Mesenchymal stem cell (in vitro differentiated cells and primary cell): Measurements from ENCODE around the gene CACNA2D3.

ENCODE experiments used
- DNase-seq: peaks from one replicate; pipeline ENCODE4 v3.0.0-alpha.2; 2013
- H2AFZ ChIP-seq: one replicate; pipeline ENCODE4 v1.6.1; 2013; ENCODE audit warnings: low read depth, mild to moderate bottlenecking, control low read depth, inconsistent platforms, low read length, moderate library complexity
- H2AK5ac ChIP-seq: 2 replicates; pipeline ENCODE4 v1.6.1; 2013; ENCODE audit warnings: low read length, moderate library complexity, mild to moderate bottlenecking, inconsistent platforms; ENCODE audit not compliant: severe bottlenecking
- H2BK120ac ChIP-seq: one replicate; pipeline ENCODE4 v1.6.1; 2013; ENCODE audit warnings: low read depth, mild to moderate bottlenecking, inconsistent platforms, low read length, moderate library complexity
- H2BK12ac ChIP-seq, 2 experiments: one replicate each; pipeline ENCODE4 v1.6.1; 2013; ENCODE audit warnings: inconsistent platforms in 2 of 2, low read length in 2 of 2, mild to moderate bottlenecking in 2 of 2, moderate library complexity in 2 of 2, control low read depth in 1 of 2
- H2BK15ac ChIP-seq: one replicate; pipeline ENCODE4 v1.6.1; 2013; ENCODE audit warnings: mild to moderate bottlenecking, low read depth, inconsistent platforms; ENCODE audit not compliant: poor library complexity, severe bottlenecking
- H2BK5ac ChIP-seq: 2 replicates; pipeline ENCODE4 v1.6.1; 2013; ENCODE audit warnings: low read depth, mild to moderate bottlenecking, low read length, control low read depth, inconsistent platforms; ENCODE audit not compliant: poor library complexity, severe bottlenecking
- H3K14ac ChIP-seq, 2 experiments: one replicate each; pipeline ENCODE4 v1.6.1; 2013; ENCODE audit warnings: inconsistent platforms in 2 of 2, low read length in 2 of 2, control low read depth in 1 of 2, mild to moderate bottlenecking in 1 of 2, moderate library complexity in 1 of 2
- H3K18ac ChIP-seq, 2 experiments: one replicate each; pipeline ENCODE4 v1.6.1; 2013; ENCODE audit warnings: inconsistent platforms in 2 of 2, low read length in 2 of 2, control low read depth in 1 of 2, low read depth in 1 of 2, mild to moderate bottlenecking in 1 of 2
- H3K23ac ChIP-seq, 2 experiments: one replicate each; pipeline ENCODE4 v1.6.1; 2013; ENCODE audit warnings: inconsistent platforms in 2 of 2, low read length in 2 of 2, mild to moderate bottlenecking in 2 of 2, moderate library complexity in 2 of 2, control low read depth in 1 of 2
- H3K27ac ChIP-seq: 2 replicates; pipeline ENCODE4 v1.5.1; 2013; ENCODE audit warnings: mild to moderate bottlenecking, moderate library complexity, low read length, control low read depth, inconsistent platforms; ENCODE audit not compliant: poor library complexity, severe bottlenecking
- H3K27me3 ChIP-seq, 2 experiments: 2 replicates each; pipeline versions ENCODE4 v1.6.1 to v1.7.0; 2013; ENCODE audit warnings: low read length in 2 of 2, mild to moderate bottlenecking in 2 of 2, moderate library complexity in 2 of 2, control low read depth in 1 of 2, inconsistent platforms in 1 of 2; ENCODE audit not compliant: control insufficient read depth in 1 of 2, insufficient read depth in 1 of 2
- H3K36me3 ChIP-seq, 2 experiments: 2 replicates each; pipeline versions ENCODE4 v1.6.1 to v1.7.0; 2013; ENCODE audit warnings: low read length in 2 of 2, control low read depth in 1 of 2, inconsistent platforms in 1 of 2, low read depth in 1 of 2, mild to moderate bottlenecking in 1 of 2; ENCODE audit not compliant: insufficient read depth in 2 of 2, control insufficient read depth in 1 of 2
- H3K4ac ChIP-seq, 2 experiments: one replicate each; pipeline ENCODE4 v1.6.1; 2013; ENCODE audit warnings: inconsistent platforms in 2 of 2, low read length in 2 of 2, mild to moderate bottlenecking in 2 of 2, moderate library complexity in 2 of 2, control low read depth in 1 of 2, low read depth in 1 of 2
- H3K4me1 ChIP-seq: 2 replicates; pipeline ENCODE4 v1.6.1; 2013; ENCODE audit warnings: low read depth, low read length, control low read depth; ENCODE audit not compliant: control insufficient read depth, insufficient read depth
- H3K4me2 ChIP-seq: 2 replicates; pipeline ENCODE4 v1.6.1; 2013; ENCODE audit warnings: low read length, mild to moderate bottlenecking, inconsistent platforms; ENCODE audit not compliant: poor library complexity, severe bottlenecking
- H3K4me3 ChIP-seq, 2 experiments: 2 replicates each; pipeline versions ENCODE4 v1.5.1 to v1.7.0; 2013; ENCODE audit warnings: low read length in 2 of 2, mild to moderate bottlenecking in 2 of 2, control low read depth in 1 of 2, low read depth in 1 of 2; ENCODE audit not compliant: insufficient read depth in 1 of 2
- H3K79me1 ChIP-seq: replicated peaks from 2 replicates; pipeline ENCODE4 v1.6.1; 2013; ENCODE audit warnings: mild to moderate bottlenecking, control low read depth, low read length, inconsistent platforms; ENCODE audit not compliant: poor library complexity, severe bottlenecking
- H3K9ac ChIP-seq: 2 replicates; pipeline ENCODE4 v1.7.0; 2013; ENCODE audit warnings: mild to moderate bottlenecking, low read length, moderate library complexity
- H3K9me3 ChIP-seq: 2 replicates; pipeline ENCODE4 v1.7.0; 2013; ENCODE audit warnings: mild to moderate bottlenecking, low read length; ENCODE audit not compliant: control insufficient read depth
- H4K8ac ChIP-seq: one replicate; pipeline ENCODE4 v1.6.1; 2013; ENCODE audit warnings: inconsistent platforms, mild to moderate bottlenecking, low read length, moderate library complexity
- H4K91ac ChIP-seq: one replicate; pipeline ENCODE4 v1.6.1; 2013; ENCODE audit warnings: mild to moderate bottlenecking, low read length, inconsistent platforms
- WGBS: methylation state at CpG from one replicate; pipeline ENCODE4 v1.1.7; 2013; ENCODE audit warnings: mixed read lengths; 5-methylcytosine and 5-hydroxymethylcytosine counted together

The CACNA2D3 gene

DNA sequence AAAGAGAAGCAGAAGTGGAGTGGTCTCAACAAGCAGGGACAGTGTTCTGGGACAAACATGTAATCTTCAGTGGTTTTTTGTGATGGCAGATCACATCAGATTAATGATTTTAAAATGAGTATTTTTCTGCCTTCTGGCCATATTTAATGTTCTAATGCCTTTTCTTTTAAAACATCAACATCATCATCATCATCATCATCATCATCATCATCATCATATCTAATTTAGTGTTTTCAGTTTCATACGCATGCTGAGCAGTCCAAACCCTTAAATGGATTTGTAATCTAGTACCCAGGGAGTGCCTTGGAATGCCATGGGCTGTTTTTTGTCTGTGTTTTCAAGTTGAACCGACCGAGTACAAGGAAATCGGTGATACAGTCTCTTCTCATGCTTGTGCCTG is 68.9 kb downstream of the CACNA2D3 start:
- Histone ChIP-seq H3K27me3 (no peaks in the 10 kb centered on the region), H4K91ac (no peak overlapping the region), H3K79me1 (no peaks in the 10 kb centered on the region), H3K9me3 (no peaks in the 10 kb centered on the region), H2BK15ac (no peak overlapping the region), H3K4me1 (no peaks in the 10 kb centered on the region), H3K36me3 (no peaks in the 10 kb centered on the region), H3K4me3 (no peak overlapping the region), H3K23ac (no peak overlapping the region), H3K18ac (no peak overlapping the region), H3K4ac (no peak overlapping the region), H3K27ac (no peak overlapping the region), H4K8ac (no peak overlapping the region), H2BK12ac (no peak overlapping the region), H2BK120ac (no peak overlapping the region), H3K9ac (no peak overlapping the region), H2BK5ac (no peak overlapping the region), H2AFZ (no peak overlapping the region), H3K14ac (no peak overlapping the region), H2AK5ac (no peak overlapping the region), H3K4me2 (no peak overlapping the region)
- no peak for DNase-seq
- WGBS, result 78% methylated on average over 4 of the region's 4 CpGs

DNA sequence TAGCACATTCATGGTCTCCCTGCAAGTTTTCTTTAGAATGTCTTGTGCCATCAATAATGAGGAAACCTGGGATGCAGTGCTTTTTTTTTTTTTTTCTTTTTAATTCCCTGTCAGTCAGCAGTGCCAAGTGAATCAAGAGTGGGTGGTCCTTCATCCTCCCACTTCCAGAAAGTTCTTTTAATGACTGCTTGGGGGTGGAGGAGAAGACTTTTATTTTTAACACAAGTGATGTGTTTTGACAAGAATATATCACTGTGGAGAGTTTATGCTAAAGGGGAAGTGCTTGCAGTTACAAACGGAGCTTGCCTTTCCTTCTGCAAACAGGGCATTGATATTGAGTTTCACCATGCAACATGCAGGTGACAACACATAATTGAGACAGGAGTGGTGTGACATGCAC is 69.7 kb downstream of the CACNA2D3 start:
- Histone ChIP-seq H3K79me1 (no peaks in the 10 kb centered on the region), H2BK120ac (no peak overlapping the region), H2AK5ac (no peak overlapping the region), H2BK5ac (no peak overlapping the region), H3K9me3 (no peaks in the 10 kb centered on the region), H4K91ac (no peak overlapping the region), H3K14ac (no peak overlapping the region), H3K4me2 (no peak overlapping the region), H3K9ac (no peak overlapping the region), H2BK15ac (no peak overlapping the region), H3K18ac (no peak overlapping the region), H4K8ac (no peak overlapping the region), H2BK12ac (no peak overlapping the region), H3K23ac (no peak overlapping the region), H3K4me1 (no peaks in the 10 kb centered on the region), H3K27ac (no peak overlapping the region), H3K36me3 (no peaks in the 10 kb centered on the region), H3K4ac (no peak overlapping the region), H3K4me3 (no peak overlapping the region), H2AFZ (no peak overlapping the region), H3K27me3 (no peaks in the 10 kb centered on the region)
- WGBS, result 62% methylated on average over 1 of the region's 1 CpG
- DNase-seq, result no peak

DNA sequence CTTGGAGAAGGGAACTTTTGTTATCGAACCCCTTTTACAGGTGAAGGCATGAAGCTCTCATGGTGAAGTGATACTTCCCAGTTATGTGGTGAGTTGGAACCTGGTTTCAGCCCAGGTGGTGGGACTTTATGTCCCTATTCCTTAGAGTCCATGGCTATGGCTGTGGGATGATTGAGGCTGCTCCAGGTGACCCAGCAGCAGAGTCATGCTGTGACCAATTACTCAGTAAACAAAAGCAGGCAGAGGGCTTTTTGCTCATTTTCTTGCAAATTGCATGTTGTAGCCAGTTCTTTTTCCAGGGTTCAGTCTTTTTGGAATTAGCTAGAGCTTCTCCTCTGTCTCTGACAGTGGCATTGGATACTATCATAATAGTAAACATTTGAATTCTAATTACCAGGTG is 70.7 kb downstream of the CACNA2D3 start:
- Histone ChIP-seq H3K36me3 (no peaks in the 10 kb centered on the region), H3K4ac (no peak overlapping the region), H3K4me1 (no peaks in the 10 kb centered on the region), H3K4me3 (no peak overlapping the region), H3K14ac (no peak overlapping the region), H2BK12ac (no peak overlapping the region), H3K27ac (no peak overlapping the region), H3K79me1 (no peaks in the 10 kb centered on the region), H2BK15ac (no peak overlapping the region), H3K9ac (no peak overlapping the region), H2AK5ac (no peak overlapping the region), H3K23ac (no peak overlapping the region), H3K27me3 (no peaks in the 10 kb centered on the region), H3K4me2 (no peak overlapping the region), H4K91ac (no peak overlapping the region), H2BK120ac (no peak overlapping the region), H2BK5ac (no peak overlapping the region), H4K8ac (no peak overlapping the region), H3K18ac (no peak overlapping the region), H3K9me3 (no peaks in the 10 kb centered on the region), H2AFZ (no peak overlapping the region)
- no peak for DNase-seq
- 88% methylated on average over 1 of the region's 1 CpG for WGBS

DNA sequence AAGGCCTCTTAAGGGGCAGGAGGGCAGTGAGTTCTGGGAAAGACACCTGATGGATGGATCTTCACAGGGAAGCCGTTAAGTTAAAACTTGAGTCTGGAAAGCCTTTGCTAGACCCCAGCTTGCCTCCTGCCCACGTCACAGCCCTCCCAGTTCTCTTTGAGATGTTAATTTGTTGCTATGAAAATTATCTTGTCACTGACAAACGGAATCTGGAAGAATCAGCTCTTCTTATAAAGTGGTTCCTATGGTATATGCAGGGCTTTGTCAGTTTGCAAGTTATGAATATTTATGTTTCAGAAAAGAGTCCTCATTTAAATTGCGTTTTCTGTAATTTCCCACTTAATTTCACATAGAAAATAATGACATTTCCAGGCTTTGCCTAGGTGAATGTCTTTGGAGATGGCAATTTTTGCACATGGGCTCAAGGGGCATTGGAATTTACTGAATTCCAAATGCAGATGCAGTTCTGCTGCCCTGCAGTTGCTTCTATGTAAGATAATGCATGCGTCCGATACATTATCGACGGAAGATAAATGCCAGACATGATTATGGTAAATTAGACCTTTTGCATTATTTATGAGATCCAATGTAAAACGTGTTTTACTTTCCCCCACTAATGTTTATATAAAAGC is 74.1 kb downstream of the CACNA2D3 start:
- H2AFZ ChIP-seq, result no peak overlapping the region

More for the DNA sequence above, 74.1 kb downstream of the CACNA2D3 start:
- Histone ChIP-seq H3K23ac (no peak overlapping the region), H4K91ac (no peak overlapping the region), H3K27ac (no peak overlapping the region), H3K4me2 (no peak overlapping the region), H2BK5ac (no peak overlapping the region), H3K9ac (no peak overlapping the region), H3K4ac (no peak overlapping the region), H3K14ac (no peak overlapping the region), H4K8ac (no peak overlapping the region), H3K9me3 (no peaks in the 10 kb centered on the region), H2AK5ac (no peak overlapping the region), H3K4me3 (no peak overlapping the region), H3K18ac (no peak overlapping the region), H3K27me3 (no peaks in the 10 kb centered on the region), H3K79me1 (no peaks in the 10 kb centered on the region), H3K36me3 (no peaks in the 10 kb centered on the region), H3K4me1 (no peaks in the 10 kb centered on the region), H2BK12ac (no peak overlapping the region), H2BK120ac (no peak overlapping the region), H2BK15ac (no peak overlapping the region)
- 40% methylated on average over 1 of the region's 9 CpGs for WGBS
- DNase-seq, result no peak
